Bronchial epithelial cell (primary cell): ENCODE results near the gene DYNLT4. TPM values are rescaled to one million over a fixed set of nuclear protein-coding genes. Genes with fewer than 3 reads are reported as not detected.
A peak's percentile ranks its signal among the peaks of the same experiment; 100 is the strongest.

ENCODE experiments used
- DNase-seq: peaks from one replicate; pipeline ENCODE4 v3.0.0-alpha.2; 2010; ENCODE audit warnings: low read depth
- FAIRE-seq: peaks from 2 replicates; lab custom pipeline; 2011; peaks lifted over from hg19 to GRCh38; lab: Jason Lieb, UNC
- H3K27me3 ChIP-seq: 2 replicates; pipeline ENCODE4 v1.5.1; 2011; ENCODE audit warnings: low read length; ENCODE audit not compliant: control insufficient read depth, insufficient read depth
- H3K36me3 ChIP-seq: 2 replicates; pipeline ENCODE4 v1.5.1; 2011; ENCODE audit warnings: low read length; ENCODE audit not compliant: control insufficient read depth, insufficient read depth
- H3K4me3 ChIP-seq: 2 replicates; pipeline ENCODE4 v1.5.1; 2011; ENCODE audit warnings: mild to moderate bottlenecking, low read depth, low read length, control low read depth
- CTCF ChIP-seq: IDR thresholded peaks from 2 replicates; pipeline ENCODE4 v1.5.1; 2011; ENCODE audit warnings: mild to moderate bottlenecking, moderate library complexity, low read length, control low read depth, inconsistent platforms; ENCODE audit not compliant: insufficient read depth, severe bottlenecking
- total RNA-seq: library from RNA; depleted of rRNA; stranded (reverse); fragments of >200 nt; gene quantifications from 2 replicates; pipeline ENCODE4 v1.2.1, GENCODE V29; 2014

DYNLT4 gene
- total RNA-seq, 1 donor from 2014 or later, result not detected

DNA sequence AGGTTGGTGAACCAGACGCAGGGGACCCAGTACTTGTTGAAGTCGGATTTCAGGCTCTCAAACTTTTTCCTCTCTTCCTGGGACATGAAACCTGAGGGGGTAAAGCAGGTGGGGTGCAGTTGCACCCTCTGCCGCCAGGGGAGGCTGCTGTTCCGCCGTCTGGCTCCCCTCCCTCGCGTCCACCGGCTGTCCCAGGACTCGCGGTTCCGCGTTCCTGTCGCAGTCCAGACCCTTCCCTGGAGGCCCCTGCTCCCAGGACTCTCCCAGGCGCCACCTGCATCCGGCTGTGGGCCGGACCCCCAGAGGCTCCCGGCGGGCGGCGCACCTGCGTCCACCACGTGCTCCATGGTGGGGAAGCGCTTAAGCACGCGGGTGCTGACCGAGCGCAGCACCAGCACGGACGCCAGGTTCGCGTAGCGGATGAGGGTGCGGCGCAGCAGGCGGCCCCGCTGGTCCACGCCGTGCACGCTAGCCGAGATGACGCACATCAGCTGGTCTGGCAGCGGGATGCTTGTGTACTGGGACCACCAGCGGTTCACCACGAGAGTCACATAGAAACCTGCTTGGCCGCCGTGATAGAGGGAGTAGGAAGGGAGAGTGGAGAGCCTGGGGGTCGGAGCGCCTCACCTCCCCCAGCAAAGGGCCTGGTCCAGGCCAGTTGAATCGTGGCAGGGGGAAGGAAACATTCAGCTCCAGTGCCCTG, 20.9 kb downstream of the DYNLT4 start:
- peak; percentile 58 for DNase-seq
- H3K36me3 ChIP-seq, result no peaks in the 10 kb centered on the region
- H3K4me3 ChIP-seq, result peak overlapping the region; percentile 40
- FAIRE-seq, result no peak
- TF ChIP-seq CTCF, result peak; percentile 100
- H3K27me3 ChIP-seq, result no peaks in the 10 kb centered on the region

GRCh38 chr1:44785501-44786137, 21.5 kb downstream of the DYNLT4 start:
- TF ChIP-seq CTCF, result no peak
- Histone ChIP-seq H3K36me3 (no peaks in the 10 kb centered on the region), H3K27me3 (no peaks in the 10 kb centered on the region), H3K4me3 (peak overlapping the region; percentile 40)
- DNase-seq, result no peak
- no peak for FAIRE-seq

DNA sequence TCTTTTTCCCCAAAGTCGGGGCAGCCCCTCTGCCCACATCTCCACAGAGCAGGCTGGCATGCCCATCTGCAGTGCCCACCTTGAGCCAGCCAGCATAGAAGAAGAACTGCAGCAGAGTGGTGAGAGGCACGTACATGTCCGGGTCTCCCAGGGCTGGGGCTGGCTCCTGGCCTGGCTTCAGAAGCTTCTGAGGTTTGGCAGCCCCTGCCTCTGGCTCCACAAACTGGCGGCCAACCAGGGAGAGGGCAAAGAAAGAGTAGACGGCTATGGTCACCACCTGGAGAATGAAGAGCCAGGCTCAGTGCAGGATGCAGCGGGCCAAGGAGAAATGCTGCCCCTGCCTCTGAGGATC, 22.1 kb downstream of the DYNLT4 start:
- DNase-seq (no peak), FAIRE-seq (no peak)
- TF ChIP-seq CTCF, result no peak
- H3K36me3 ChIP-seq, result peaks cover under 1% of the 10 kb centered on the region
- no peak overlapping the region for H3K4me3 ChIP-seq
- no peaks in the 10 kb centered on the region for H3K27me3 ChIP-seq

DNA sequence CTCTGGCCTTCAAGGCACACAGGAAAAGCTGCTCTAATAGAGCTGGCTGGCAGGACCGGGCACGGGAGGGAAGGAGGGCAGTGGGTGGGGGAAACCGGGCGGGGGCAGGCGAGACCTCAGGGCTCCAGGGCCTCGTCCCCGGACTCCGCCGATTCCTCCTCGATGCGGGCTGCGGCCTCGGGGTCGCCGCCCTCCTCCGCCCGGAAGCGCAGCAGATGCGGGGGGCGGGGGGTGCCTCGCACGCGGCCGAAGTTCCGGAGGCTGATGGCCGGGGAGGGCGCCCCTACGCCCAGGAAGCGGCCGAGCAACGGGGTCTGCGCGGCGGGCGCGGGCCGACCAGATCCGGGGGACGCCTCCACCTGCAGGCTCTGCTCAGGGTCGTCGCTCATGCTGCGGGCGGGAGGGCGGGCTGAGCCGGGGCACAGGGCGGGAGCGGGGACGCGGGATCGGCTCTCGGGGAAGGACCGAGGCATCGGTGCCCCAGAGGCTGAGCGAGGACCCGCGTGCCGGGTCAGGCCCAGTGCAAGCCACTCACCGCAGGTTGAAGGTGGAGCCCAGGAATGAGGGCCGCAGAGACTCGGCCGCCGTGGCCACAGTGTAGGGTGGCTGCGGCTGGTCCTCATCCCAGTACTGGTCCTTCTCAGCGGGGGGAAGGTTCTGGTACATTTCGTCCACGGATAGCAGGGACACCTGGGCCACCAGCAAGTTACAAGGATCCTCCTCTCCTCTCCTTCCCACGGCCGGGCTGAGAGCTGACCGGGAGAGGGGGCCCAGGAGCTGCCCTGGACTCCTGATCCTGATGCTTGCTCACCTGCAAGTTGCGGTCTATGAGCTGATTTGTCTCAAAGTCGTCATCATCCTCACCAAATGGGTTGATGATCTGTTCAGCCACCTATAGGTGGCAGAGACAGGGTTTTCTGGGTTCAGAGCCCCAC, 22.8 kb downstream of the DYNLT4 start:
- TF ChIP-seq CTCF, result peak; percentile 11
- H3K4me3 ChIP-seq, result peak overlapping the region; percentile 31
- FAIRE-seq, result no peak

GRCh38 chr1:44783697-44784093, 23.5 kb downstream of the DYNLT4 start:
- H3K4me3 ChIP-seq, result peak overlapping the region; percentile 31
- no peak for TF ChIP-seq CTCF
- peaks cover 4% of the 10 kb centered on the region for H3K36me3 ChIP-seq
- FAIRE-seq, result no peak
- DNase-seq, result no peak
- H3K27me3 ChIP-seq, result no peaks in the 10 kb centered on the region

More for the DNA sequence above, 22.8 kb downstream of the DYNLT4 start:
- DNase-seq, result no peak
- no peaks in the 10 kb centered on the region for H3K27me3 ChIP-seq
- peaks cover 3% of the 10 kb centered on the region for H3K36me3 ChIP-seq
